ENCODE data around the gene IFNAR1. TPM values are rescaled to one million over a fixed set of nuclear protein-coding genes. Genes with fewer than 3 reads are reported as not detected.

Gene IFNAR1
- total RNA-seq, result 18.0 and 18.9 TPM in 2 replicates
- long read RNA-seq, full-length matches to known transcripts, result 36 of 62 reads
- long read RNA-seq, partial matches to known transcripts, result 15 of 62 reads
- long read RNA-seq, other reads (novel, unspliced or antisense), result 11 of 62 reads

DNA sequence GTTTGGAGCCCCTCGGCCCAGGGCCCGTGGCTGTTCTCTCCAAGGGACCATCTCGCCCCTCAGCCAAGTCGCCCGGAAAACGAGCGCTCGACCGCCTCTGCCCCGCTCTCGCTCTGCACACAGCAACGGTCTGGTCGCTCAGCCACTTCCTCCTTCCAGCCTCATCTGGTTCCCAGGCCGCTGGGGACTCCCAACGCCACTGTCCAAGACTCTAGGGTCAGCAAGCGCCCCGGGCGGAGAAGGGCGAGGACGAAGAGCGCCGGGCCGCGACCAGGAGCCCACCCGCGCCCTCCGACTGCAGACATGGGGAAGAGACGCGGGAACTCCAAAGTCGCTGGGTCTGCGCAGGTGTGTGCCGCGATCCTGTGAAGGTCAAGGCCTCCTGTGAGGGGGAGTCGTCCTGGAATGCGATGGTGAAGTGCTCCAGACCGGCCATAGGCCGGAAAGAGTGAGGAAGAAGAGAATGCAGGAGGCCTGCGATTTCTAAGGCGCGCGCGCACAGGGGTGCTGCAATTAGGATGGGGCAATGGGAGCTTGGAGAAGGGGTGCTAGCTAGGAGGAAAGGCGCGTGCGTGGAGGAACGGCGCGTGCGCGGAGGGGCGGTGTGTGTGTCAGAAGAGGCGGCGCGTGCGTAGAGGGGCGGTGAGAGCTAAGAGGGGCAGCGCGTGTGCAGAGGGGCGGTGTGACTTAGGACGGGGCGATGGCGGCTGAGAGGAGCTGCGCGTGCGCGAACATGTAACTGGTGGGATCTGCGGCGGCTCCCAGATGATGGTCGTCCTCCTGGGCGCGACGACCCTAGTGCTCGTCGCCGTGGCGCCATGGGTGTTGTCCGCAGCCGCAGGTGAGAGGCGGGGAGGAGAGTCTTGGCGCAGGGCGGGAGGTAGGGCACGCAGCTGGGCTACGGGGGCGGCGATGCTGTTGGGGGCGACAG, at the start of gene IFNAR1:
IFNAR1 (plus strand) TSS at position 680 of the 931 bp plus-strand sequence; CDS start at position 766, 86 bp downstream.
- Mint-ChIP-seq H3K4me1 (peaks cover 3% of the 10 kb centered on the region), H3K36me3 (ENCODE audit: low read depth) (peaks cover 6% of the 10 kb centered on the region), H3K27ac (ENCODE audit: unreplicated experiment) (no peak within 1 kb of the TSS), H3K9me3 (no peaks in the 10 kb centered on the region), H3K4me3 (no peak within 1 kb of the TSS), H3K27me3 (ENCODE audit: low read depth) (no peaks in the 10 kb centered on the region)
- TF ChIP-seq, protein P1, sequence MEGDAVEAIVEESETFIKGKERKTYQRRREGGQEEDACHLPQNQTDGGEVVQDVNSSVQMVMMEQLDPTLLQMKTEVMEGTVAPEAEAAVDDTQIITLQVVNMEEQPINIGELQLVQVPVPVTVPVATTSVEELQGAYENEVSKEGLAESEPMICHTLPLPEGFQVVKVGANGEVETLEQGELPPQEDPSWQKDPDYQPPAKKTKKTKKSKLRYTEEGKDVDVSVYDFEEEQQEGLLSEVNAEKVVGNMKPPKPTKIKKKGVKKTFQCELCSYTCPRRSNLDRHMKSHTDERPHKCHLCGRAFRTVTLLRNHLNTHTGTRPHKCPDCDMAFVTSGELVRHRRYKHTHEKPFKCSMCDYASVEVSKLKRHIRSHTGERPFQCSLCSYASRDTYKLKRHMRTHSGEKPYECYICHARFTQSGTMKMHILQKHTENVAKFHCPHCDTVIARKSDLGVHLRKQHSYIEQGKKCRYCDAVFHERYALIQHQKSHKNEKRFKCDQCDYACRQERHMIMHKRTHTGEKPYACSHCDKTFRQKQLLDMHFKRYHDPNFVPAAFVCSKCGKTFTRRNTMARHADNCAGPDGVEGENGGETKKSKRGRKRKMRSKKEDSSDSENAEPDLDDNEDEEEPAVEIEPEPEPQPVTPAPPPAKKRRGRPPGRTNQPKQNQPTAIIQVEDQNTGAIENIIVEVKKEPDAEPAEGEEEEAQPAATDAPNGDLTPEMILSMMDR (conservative IDR thresholded peaks at IDR 0.05), result no peak
- peak; percentile 98 for DNase-seq (ENCODE audit: low read depth, low spot score)

DNA sequence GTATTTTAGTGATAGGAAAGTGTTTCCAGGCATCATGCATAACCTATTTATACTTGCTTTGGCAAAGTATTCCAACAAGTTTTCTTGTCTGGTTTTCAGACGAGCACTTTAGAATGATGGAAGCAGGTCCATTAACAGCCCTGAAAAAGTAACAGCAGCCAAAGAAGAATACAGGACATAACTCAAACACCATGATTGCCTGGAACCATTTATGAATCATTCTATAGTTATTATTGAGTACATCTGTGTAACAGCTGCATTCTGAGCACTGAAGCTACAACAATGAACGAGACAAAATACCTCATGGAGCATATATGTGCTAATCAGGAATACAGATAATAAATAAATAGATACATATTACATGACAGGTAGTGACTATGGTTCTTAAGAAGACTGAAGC, 46.0 kb upstream of the IFNAR1 start:
- peaks cover 7% of the 10 kb centered on the region for H3K9me3 Mint-ChIP-seq
- no peak overlapping the region for H3K27ac Mint-ChIP-seq (ENCODE audit: unreplicated experiment)
- H3K4me3 Mint-ChIP-seq, result no peak overlapping the region
- no peaks in the 10 kb centered on the region for H3K27me3 Mint-ChIP-seq (ENCODE audit: low read depth)
- H3K4me1 Mint-ChIP-seq, result no peaks in the 10 kb centered on the region
- H3K36me3 Mint-ChIP-seq (ENCODE audit: low read depth), result peaks cover 28% of the 10 kb centered on the region
- TF ChIP-seq, protein P1 (conservative IDR thresholded peaks at IDR 0.05), result no peak
- DNase-seq (ENCODE audit: low read depth, low spot score), result no peak

DNA sequence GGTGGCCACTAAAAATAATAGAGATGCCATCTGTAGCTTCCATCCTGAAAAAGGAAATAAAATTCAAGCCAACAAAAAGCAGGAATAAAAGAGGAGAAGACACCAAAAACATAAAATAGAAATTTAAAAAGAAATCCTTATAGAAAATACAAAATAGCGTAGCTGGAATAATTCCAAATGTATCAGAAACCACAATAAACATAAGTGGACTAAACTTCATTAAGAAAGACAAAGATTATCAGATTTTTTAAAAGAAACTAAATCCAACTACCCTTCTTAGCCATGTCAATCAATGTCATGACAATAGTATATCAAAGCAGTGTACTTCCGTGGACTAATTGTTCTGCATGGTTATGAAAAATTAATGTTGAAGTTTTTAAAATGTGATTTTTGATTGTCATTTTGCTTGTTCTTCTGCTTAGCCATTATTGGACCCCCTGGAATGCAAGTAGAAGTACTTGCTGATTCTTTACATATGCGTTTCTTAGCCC, 45.4 kb upstream of the IFNAR1 start:
- Mint-ChIP-seq H3K27ac (ENCODE audit: unreplicated experiment) (no peak overlapping the region), H3K4me3 (no peak overlapping the region), H3K9me3 (peaks cover 7% of the 10 kb centered on the region), H3K27me3 (ENCODE audit: low read depth) (no peaks in the 10 kb centered on the region), H3K4me1 (no peaks in the 10 kb centered on the region), H3K36me3 (ENCODE audit: low read depth) (peaks cover 26% of the 10 kb centered on the region)
- TF ChIP-seq, protein P1 (conservative IDR thresholded peaks at IDR 0.05), result no peak
- DNase-seq (ENCODE audit: low read depth, low spot score), result no peak

DNA sequence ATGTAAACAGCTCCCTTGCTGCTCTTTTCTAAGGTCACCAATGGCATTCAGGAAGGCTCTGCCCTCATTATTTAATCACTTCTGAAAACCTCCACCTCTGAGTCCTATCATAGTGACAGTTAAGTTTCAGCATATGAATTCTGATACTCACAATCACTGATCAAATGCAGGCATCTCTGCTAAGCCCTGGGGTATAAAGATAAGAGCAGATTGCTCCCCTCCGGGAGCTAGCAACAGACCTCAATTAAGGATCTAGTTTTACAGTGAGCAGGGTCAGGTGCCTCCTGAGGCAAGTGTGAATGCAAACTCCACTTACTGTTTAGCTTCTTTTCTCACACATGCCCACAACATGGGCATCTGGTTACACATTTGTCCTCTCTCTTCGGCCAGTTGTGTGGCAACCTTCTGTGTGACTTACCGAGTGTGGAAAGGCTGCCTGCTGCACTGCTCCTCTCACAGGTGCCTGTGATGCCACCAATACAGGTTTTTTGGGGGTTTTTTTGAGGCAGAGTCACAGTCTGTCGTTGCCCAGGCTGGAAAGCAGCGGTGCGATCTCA, 43.6 kb upstream of the IFNAR1 start:
- Mint-ChIP-seq H3K27me3 (ENCODE audit: low read depth) (no peaks in the 10 kb centered on the region), H3K9me3 (peaks cover 7% of the 10 kb centered on the region), H3K27ac (ENCODE audit: unreplicated experiment) (no peak overlapping the region), H3K4me3 (no peak overlapping the region), H3K4me1 (no peaks in the 10 kb centered on the region), H3K36me3 (ENCODE audit: low read depth) (peaks cover 24% of the 10 kb centered on the region)
- TF ChIP-seq, protein P1 (conservative IDR thresholded peaks at IDR 0.05), result no peak
- DNase-seq (ENCODE audit: low read depth, low spot score), result no peak

DNA sequence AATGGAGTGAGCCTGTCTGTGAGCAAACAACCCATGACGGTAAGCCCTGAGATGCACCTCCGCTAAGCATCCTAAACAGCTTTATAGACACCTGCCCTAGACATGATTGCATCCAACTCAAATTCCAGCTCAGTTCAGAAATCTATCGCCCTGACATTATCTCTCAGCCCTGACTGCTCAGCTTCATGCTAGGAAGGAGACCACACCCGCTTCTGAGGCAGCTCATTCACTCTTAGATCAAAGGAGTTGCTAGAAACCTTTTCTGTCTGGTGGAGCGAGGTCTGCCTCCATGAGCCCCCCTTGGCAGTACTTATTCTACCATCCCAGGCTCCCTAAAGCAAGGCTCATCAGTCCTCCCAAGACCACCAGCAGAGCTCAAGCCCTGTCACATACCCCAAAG, 41.6 kb upstream of the IFNAR1 start:
- no peaks in the 10 kb centered on the region for H3K27me3 Mint-ChIP-seq (ENCODE audit: low read depth)
- H3K4me3 Mint-ChIP-seq, result no peak overlapping the region
- H3K4me1 Mint-ChIP-seq, result no peaks in the 10 kb centered on the region
- TF ChIP-seq, protein P1 (conservative IDR thresholded peaks at IDR 0.05), result no peak
- H3K9me3 Mint-ChIP-seq, result peaks cover 7% of the 10 kb centered on the region
- DNase-seq (ENCODE audit: low read depth, low spot score), result no peak
- H3K27ac Mint-ChIP-seq (ENCODE audit: unreplicated experiment), result peak overlapping the region; percentile 35
- peaks cover 19% of the 10 kb centered on the region for H3K36me3 Mint-ChIP-seq (ENCODE audit: low read depth)
